ENCODE measurements around the gene MAP3K4.

MAP3K4 gene

DNA sequence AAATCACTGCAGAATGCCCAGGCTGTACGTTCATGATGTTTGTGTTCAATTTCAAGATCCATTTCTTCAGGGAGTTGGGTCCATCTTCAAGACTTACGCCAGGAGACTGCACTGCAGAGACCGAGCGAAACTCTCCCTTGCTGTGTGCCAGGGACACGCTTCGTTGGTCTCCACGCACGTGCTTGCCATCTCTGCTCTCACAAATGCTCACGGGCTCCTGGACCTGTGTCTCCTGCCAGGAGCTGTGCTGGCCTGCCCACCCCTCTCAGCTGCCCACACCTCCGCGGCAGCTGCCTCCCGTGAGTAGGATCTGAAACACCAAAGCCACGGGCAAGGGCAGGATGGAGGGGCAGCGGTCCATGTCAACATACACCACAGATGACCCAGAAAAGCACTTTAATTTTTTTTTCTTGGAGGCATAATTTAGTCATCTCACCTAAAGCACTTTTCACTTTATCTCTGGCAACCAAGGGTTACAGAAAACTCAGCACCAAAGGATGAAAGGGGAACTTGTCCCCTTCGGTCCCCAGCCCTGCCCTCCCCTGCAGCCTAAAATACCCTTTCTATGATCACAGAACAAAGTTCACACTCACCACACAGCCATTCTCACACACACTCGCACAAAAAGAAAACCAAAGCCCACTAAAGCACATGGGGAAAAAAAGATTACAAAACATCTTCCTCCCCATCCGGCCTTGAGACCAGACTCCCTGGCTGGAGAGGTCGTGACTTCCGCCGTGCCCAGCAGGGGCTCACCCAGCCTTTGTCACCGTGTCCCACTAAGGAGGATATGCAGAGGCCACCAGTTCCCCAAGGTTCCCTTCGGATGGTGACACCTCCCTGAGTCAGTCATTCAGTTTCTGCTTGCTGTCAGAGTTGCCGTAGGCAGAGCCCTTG, 144.4 kb downstream of the MAP3K4 start:
- no peak for TF ChIP-seq ZNF70 (CRISPR knock-in tag; IDR thresholded peaks at IDR 0.05)
- TF ChIP-seq PPARA (CRISPR knock-in tag; IDR thresholded peaks at IDR 0.05; ENCODE audit: borderline replicate concordance), result no peak
- TF ChIP-seq, protein P1, sequence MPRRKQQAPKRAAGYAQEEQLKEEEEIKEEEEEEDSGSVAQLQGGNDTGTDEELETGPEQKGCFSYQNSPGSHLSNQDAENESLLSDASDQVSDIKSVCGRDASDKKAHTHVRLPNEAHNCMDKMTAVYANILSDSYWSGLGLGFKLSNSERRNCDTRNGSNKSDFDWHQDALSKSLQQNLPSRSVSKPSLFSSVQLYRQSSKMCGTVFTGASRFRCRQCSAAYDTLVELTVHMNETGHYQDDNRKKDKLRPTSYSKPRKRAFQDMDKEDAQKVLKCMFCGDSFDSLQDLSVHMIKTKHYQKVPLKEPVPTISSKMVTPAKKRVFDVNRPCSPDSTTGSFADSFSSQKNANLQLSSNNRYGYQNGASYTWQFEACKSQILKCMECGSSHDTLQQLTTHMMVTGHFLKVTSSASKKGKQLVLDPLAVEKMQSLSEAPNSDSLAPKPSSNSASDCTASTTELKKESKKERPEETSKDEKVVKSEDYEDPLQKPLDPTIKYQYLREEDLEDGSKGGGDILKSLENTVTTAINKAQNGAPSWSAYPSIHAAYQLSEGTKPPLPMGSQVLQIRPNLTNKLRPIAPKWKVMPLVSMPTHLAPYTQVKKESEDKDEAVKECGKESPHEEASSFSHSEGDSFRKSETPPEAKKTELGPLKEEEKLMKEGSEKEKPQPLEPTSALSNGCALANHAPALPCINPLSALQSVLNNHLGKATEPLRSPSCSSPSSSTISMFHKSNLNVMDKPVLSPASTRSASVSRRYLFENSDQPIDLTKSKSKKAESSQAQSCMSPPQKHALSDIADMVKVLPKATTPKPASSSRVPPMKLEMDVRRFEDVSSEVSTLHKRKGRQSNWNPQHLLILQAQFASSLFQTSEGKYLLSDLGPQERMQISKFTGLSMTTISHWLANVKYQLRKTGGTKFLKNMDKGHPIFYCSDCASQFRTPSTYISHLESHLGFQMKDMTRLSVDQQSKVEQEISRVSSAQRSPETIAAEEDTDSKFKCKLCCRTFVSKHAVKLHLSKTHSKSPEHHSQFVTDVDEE (CRISPR knock-in tag; IDR thresholded peaks at IDR 0.05), result no peak
- TF ChIP-seq TCF4 (CRISPR knock-in tag; IDR thresholded peaks at IDR 0.05; ENCODE audit: borderline replicate concordance), result no peak
- no peak for TF ChIP-seq ESRRG (CRISPR knock-in tag; IDR thresholded peaks at IDR 0.05)
- TF ChIP-seq ARNTL (CRISPR knock-in tag; IDR thresholded peaks at IDR 0.05; ENCODE audit: borderline replicate concordance, low read depth), result no peak
- no peak for TF ChIP-seq ZFP3 (CRISPR knock-in tag; IDR thresholded peaks at IDR 0.05)
- TF ChIP-seq SNAI2 (CRISPR knock-in tag; IDR thresholded peaks at IDR 0.05), result no peak
- TF ChIP-seq, protein P2, sequence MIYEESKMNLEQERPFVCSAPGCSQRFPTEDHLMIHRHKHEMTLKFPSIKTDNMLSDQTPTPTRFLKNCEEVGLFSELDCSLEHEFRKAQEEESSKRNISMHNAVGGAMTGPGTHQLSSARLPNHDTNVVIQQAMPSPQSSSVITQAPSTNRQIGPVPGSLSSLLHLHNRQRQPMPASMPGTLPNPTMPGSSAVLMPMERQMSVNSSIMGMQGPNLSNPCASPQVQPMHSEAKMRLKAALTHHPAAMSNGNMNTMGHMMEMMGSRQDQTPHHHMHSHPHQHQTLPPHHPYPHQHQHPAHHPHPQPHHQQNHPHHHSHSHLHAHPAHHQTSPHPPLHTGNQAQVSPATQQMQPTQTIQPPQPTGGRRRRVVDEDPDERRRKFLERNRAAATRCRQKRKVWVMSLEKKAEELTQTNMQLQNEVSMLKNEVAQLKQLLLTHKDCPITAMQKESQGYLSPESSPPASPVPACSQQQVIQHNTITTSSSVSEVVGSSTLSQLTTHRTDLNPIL (CRISPR knock-in tag; IDR thresholded peaks at IDR 0.05; ENCODE audit: low read depth), result no peak
- no peak for ATAC-seq

DNA sequence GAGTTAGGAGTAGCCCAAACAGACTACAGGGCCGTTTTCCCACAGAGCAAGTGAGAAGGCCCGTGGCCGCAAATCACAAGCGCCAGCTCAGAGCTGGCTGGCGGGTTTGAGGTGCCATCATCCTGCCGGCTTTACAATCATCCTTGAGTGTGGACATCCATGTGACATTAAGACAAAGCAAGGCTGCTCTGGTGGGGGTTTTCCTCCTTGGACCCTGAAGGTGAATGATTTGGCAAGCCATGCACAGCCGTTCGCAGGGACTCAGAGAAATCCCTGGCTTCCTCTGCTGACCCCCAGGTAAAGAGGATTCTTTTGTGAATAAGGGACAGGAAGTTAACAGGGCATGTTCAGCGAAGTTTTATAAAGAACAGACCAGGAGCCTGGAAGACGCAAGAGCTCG, 145.1 kb downstream of the MAP3K4 start:
- ATAC-seq, result no peak
- TF ChIP-seq ZFP3 (CRISPR knock-in tag; IDR thresholded peaks at IDR 0.05) (no peak), PPARA (CRISPR knock-in tag; IDR thresholded peaks at IDR 0.05; ENCODE audit: borderline replicate concordance) (no peak), TOX (CRISPR knock-in tag; IDR thresholded peaks at IDR 0.05; ENCODE audit: borderline replicate concordance) (no peak), ZFP30 (CRISPR knock-in tag; IDR thresholded peaks at IDR 0.05) (no peak), SNAI2 (CRISPR knock-in tag; IDR thresholded peaks at IDR 0.05) (no peak), TCF4 (CRISPR knock-in tag; IDR thresholded peaks at IDR 0.05; ENCODE audit: borderline replicate concordance) (no peak), ESRRG (CRISPR knock-in tag; IDR thresholded peaks at IDR 0.05) (no peak), ZNF565 (CRISPR knock-in tag; conservative IDR thresholded peaks at IDR 0.05; ENCODE audit: low read depth) (no peak), BACH2 (CRISPR knock-in tag; IDR thresholded peaks at IDR 0.05; ENCODE audit: borderline replicate concordance) (no peak), ZC3H10 (CRISPR knock-in tag; IDR thresholded peaks at IDR 0.05) (no peak), RARB (CRISPR knock-in tag; IDR thresholded peaks at IDR 0.05) (no peak), ISL1 (CRISPR knock-in tag; IDR thresholded peaks at IDR 0.05) (no peak), ZNF70 (CRISPR knock-in tag; IDR thresholded peaks at IDR 0.05) (no peak), ZNF8 (CRISPR knock-in tag; IDR thresholded peaks at IDR 0.05) (no peak), CSDC2 (CRISPR knock-in tag; IDR thresholded peaks at IDR 0.05) (no peak), ARNTL (CRISPR knock-in tag; IDR thresholded peaks at IDR 0.05; ENCODE audit: borderline replicate concordance, low read depth) (no peak)
- TF ChIP-seq, protein P3, sequence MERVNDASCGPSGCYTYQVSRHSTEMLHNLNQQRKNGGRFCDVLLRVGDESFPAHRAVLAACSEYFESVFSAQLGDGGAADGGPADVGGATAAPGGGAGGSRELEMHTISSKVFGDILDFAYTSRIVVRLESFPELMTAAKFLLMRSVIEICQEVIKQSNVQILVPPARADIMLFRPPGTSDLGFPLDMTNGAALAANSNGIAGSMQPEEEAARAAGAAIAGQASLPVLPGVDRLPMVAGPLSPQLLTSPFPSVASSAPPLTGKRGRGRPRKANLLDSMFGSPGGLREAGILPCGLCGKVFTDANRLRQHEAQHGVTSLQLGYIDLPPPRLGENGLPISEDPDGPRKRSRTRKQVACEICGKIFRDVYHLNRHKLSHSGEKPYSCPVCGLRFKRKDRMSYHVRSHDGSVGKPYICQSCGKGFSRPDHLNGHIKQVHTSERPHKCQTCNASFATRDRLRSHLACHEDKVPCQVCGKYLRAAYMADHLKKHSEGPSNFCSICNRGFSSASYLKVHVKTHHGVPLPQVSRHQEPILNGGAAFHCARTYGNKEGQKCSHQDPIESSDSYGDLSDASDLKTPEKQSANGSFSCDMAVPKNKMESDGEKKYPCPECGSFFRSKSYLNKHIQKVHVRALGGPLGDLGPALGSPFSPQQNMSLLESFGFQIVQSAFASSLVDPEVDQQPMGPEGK (CRISPR knock-in tag; IDR thresholded peaks at IDR 0.05; ENCODE audit: borderline replicate concordance), result no peak
- TF ChIP-seq, protein P2 (CRISPR knock-in tag; IDR thresholded peaks at IDR 0.05; ENCODE audit: low read depth), result no peak
- TF ChIP-seq, protein P4, sequence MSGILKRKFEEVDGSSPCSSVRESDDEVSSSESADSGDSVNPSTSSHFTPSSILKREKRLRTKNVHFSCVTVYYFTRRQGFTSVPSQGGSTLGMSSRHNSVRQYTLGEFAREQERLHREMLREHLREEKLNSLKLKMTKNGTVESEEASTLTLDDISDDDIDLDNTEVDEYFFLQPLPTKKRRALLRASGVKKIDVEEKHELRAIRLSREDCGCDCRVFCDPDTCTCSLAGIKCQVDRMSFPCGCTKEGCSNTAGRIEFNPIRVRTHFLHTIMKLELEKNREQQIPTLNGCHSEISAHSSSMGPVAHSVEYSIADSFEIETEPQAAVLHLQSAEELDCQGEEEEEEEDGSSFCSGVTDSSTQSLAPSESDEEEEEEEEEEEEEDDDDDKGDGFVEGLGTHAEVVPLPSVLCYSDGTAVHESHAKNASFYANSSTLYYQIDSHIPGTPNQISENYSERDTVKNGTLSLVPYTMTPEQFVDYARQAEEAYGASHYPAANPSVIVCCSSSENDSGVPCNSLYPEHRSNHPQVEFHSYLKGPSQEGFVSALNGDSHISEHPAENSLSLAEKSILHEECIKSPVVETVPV (CRISPR knock-in tag; IDR thresholded peaks at IDR 0.05), result no peak
- TF ChIP-seq, protein P5, sequence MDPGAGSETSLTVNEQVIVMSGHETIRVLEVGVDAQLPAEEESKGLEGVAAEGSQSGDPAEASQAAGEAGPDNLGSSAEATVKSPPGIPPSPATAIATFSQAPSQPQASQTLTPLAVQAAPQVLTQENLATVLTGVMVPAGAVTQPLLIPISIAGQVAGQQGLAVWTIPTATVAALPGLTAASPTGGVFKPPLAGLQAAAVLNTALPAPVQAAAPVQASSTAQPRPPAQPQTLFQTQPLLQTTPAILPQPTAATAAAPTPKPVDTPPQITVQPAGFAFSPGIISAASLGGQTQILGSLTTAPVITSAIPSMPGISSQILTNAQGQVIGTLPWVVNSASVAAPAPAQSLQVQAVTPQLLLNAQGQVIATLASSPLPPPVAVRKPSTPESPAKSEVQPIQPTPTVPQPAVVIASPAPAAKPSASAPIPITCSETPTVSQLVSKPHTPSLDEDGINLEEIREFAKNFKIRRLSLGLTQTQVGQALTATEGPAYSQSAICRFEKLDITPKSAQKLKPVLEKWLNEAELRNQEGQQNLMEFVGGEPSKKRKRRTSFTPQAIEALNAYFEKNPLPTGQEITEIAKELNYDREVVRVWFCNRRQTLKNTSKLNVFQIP (CRISPR knock-in tag; IDR thresholded peaks at IDR 0.05; ENCODE audit: borderline replicate concordance, low read depth), result no peak
